Measurements from ENCODE around the gene OSBP2. TPM values are rescaled to one million over a fixed set of nuclear protein-coding genes. Genes with fewer than 3 reads are reported as not detected.
"Not testable (repeated sequence)": the region's sequence is repeated elsewhere in the genome, so short reads cannot be mapped to it uniquely, and the experiment has no call there.

OSBP2 gene
- polyA plus RNA-seq, 2 of the 4 experiments (the other 2 are of a cell fraction) = 2.7 to 6.0 TPM

DNA sequence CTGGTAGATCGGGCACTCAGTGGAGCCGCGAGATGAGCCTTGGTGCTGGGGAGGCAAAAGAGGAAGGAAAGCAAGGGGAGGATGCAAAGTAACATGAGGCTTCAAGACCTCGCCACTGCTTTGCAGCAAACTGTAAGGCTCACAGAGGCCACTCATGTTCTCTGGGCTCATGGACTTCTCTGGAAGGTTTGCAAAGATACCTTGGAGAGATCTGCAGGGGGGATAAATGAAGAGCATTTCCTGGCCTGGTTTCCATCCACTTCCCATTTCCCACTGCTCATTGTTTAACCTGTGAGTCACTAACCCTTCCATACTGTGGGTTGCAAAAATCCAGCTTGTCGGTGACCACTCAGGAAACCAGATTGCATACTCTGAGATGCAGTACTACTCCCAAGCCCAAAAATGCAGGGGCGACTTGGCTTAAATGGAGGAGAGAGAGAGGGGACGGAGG lies 38.5 kb downstream of the OSBP2 start:
- ATAC-seq = no peak
- TF ChIP-seq HOXA7 (CRISPR knock-in tag; IDR thresholded peaks at IDR 0.05) (no peak), RNF2 (IDR thresholded peaks at IDR 0.05; ENCODE audit: borderline replicate concordance, low read depth) (no peak), MAZ (IDR thresholded peaks at IDR 0.05; ENCODE audit: borderline replicate concordance, low read depth, low read length) (no peak), BHLHE40 (IDR thresholded peaks at IDR 0.05; ENCODE audit: low read depth, low read length) (no peak), ZNF302 (CRISPR knock-in tag; IDR thresholded peaks at IDR 0.05) (no peak), HDAC2 (IDR thresholded peaks at IDR 0.05) (no peak), CEBPB (IDR thresholded peaks at IDR 0.05) (no peak), EP300 (IDR thresholded peaks at IDR 0.05) (no peak), CHD2 (IDR thresholded peaks at IDR 0.05; ENCODE audit: low read length, partially characterized antibody) (no peak), ZC3H11A (IDR thresholded peaks at IDR 0.05) (no peak), GATA3 (IDR thresholded peaks at IDR 0.05; ENCODE audit: borderline replicate concordance) (no peak), FOSL2 (IDR thresholded peaks at IDR 0.05) (no peak), FOSL2 (CRISPR knock-in tag; IDR thresholded peaks at IDR 0.05) (no peak), FOXS1 (CRISPR knock-in tag; IDR thresholded peaks at IDR 0.05) (no peak)
- TF ChIP-seq, protein P1, sequence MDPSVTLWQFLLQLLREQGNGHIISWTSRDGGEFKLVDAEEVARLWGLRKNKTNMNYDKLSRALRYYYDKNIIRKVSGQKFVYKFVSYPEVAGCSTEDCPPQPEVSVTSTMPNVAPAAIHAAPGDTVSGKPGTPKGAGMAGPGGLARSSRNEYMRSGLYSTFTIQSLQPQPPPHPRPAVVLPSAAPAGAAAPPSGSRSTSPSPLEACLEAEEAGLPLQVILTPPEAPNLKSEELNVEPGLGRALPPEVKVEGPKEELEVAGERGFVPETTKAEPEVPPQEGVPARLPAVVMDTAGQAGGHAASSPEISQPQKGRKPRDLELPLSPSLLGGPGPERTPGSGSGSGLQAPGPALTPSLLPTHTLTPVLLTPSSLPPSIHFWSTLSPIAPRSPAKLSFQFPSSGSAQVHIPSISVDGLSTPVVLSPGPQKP (IDR thresholded peaks at IDR 0.05; ENCODE audit: low read depth, low read length) = no peak
- TF ChIP-seq, protein P2, sequence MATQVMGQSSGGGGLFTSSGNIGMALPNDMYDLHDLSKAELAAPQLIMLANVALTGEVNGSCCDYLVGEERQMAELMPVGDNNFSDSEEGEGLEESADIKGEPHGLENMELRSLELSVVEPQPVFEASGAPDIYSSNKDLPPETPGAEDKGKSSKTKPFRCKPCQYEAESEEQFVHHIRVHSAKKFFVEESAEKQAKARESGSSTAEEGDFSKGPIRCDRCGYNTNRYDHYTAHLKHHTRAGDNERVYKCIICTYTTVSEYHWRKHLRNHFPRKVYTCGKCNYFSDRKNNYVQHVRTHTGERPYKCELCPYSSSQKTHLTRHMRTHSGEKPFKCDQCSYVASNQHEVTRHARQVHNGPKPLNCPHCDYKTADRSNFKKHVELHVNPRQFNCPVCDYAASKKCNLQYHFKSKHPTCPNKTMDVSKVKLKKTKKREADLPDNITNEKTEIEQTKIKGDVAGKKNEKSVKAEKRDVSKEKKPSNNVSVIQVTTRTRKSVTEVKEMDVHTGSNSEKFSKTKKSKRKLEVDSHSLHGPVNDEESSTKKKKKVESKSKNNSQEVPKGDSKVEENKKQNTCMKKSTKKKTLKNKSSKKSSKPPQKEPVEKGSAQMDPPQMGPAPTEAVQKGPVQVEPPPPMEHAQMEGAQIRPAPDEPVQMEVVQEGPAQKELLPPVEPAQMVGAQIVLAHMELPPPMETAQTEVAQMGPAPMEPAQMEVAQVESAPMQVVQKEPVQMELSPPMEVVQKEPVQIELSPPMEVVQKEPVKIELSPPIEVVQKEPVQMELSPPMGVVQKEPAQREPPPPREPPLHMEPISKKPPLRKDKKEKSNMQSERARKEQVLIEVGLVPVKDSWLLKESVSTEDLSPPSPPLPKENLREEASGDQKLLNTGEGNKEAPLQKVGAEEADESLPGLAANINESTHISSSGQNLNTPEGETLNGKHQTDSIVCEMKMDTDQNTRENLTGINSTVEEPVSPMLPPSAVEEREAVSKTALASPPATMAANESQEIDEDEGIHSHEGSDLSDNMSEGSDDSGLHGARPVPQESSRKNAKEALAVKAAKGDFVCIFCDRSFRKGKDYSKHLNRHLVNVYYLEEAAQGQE (IDR thresholded peaks at IDR 0.05) = no peak
- Histone ChIP-seq H3K4me1 (no peaks in the 10 kb centered on the region), H3K27ac (no peak overlapping the region), H3K4me3 (no peak overlapping the region), H3K9me3 (no peaks in the 10 kb centered on the region), H3K4me2 (no peak overlapping the region)
- CTCF ChIA-PET = no interaction called here
- POLR2A ChIA-PET = no interaction called here
- DNase-seq (ENCODE audit: low read depth in 1 of 2, low spot score in 1 of 2) = no peak
- FAIRE-seq = no peak
- WGBS (ENCODE audit: missing lambda C conversion rate) = 84% methylated on average over 7 of the region's 7 CpGs

DNA sequence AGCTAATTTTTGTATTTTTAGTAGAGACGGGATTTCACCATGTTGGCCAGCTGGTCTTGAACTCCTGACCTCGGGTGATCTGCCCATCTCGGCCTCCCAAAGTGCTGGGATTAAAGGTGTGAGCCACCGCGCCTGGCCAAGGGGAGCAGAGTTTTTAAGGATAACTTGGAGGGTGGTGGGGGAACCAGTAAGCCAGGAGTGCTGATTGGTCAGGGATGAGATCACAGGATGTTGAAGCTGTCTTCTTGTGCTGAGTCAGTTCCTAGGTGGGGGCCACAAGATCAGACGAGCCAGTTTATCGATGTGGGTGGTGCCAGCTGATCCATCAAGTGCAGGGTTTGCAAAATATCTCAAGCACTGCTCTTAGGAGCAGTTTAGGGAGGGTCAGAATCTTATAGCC lies 45.3 kb downstream of the OSBP2 start:
- H3K4me3 ChIP-seq; POLR2A ChIA-PET; ATAC-seq; H3K27ac ChIP-seq; H3K9me3 ChIP-seq; H3K4me1 ChIP-seq; H3K4me2 ChIP-seq; FAIRE-seq; DNase-seq (ENCODE audit: low read depth in 1 of 2, low spot score in 1 of 2): not testable (repeated sequence)
- CTCF ChIA-PET = interaction anchor here (0.9 to 1.3 kb wide), 3 partner anchors 20 to 181 kb away, joined by 3 read pairs; no protein-coding TSS in a partner anchor
- 42% methylated on average over 7 of the region's 7 CpGs for WGBS (ENCODE audit: missing lambda C conversion rate)

DNA sequence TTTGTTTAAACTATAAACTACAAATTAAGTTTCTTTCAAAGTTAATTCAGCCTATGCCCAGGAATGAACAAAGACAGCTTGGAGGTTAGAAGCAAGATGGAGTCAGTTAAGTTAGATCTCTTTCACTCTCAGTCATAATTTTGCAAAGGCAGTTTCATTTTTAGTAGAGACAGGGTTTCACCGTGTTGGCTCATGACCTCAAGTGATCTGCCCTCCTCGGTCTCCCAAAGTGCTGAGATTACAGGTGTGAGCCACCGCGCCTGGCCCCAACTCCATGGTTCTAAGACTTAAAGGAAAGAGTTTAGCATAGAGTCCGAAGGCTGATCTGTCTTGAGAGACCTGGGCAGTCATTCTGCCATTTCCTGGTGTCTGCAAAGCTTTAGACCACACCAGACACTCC lies 45.8 kb downstream of the OSBP2 start:
- ATAC-seq; H3K4me3 ChIP-seq; H3K4me1 ChIP-seq; DNase-seq (ENCODE audit: low read depth in 1 of 2, low spot score in 1 of 2); FAIRE-seq; POLR2A ChIA-PET; H3K27ac ChIP-seq; H3K4me2 ChIP-seq; H3K9me3 ChIP-seq: not testable (repeated sequence)
- WGBS (ENCODE audit: missing lambda C conversion rate) = 61% methylated on average over 2 of the region's 5 CpGs
- CTCF ChIA-PET = interaction anchor here (0.8 to 3.9 kb wide), 3 partner anchors 15 to 180 kb away, joined by 3 to 22 read pairs (median 3); no protein-coding TSS in a partner anchor

Data from A549 (cell line).